DMS53 (cell line): ENCODE measurements around the gene DCLK1.
A peak's percentile ranks its signal among the peaks of the same experiment; 100 is the strongest.

Experiments
- DNase-seq: peaks from one replicate; lab custom pipeline; 2025; lab: John Stamatoyannopoulos, UW

Gene DCLK1

DNA sequence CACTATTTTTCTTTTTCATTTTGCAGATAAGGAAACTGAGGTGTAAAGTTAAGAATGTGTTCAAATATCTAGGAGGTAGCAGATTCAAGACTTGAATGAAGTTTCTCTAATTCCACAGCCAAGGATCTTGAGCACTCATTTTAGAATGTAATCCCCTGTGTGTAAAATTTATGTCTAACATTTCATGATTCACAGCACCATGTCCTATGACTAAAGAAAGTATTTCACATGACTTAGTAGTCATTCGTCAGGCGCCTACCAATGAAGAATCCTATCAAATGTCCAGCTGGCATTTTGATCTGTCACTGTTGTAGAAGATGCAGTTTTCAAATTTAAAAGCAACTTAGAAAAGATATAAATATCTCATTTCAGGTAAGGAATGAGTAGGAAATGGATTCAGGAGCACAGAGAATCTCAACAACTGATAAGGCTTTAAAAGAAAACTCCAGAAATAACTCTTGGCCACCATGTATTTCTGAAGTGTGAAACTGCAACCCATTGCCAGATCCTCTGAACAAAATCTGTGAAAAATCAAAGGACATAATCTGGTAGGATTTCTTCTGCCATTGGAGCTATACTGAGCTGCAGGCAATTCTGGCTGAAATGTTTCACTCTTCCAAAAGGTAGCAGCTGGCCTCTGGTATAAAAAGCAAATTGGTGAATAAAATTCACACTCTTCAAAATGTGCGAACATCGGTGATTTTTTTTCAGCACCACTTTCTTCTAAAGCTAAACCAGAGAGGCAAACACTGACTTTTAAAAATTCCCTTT lies 92.2 kb downstream of the DCLK1 start:
- DNase-seq = no peak

GRCh38 chr13:36033035-36033434 lies 98.1 kb downstream of the DCLK1 start:
- no peak for DNase-seq

DNA sequence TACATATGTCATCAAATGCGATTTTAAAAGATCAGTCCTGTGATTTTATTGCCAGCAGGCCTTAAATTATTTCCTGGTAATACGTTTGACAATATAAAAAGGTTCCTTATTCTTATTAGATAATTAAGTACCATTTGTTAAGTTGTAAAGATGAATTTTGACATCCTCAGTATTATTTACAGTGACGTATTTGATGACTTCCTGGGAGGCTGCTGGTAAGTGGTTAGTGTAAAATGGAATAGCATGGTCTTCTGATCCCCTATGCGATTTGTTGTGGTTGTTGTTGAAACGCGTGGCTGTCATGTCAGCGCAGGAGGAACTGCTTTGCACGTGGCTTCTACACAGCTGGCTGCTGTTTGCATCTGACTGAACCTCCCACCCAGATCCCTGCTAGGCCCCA lies 99.7 kb downstream of the DCLK1 start:
- no peak for DNase-seq

- no peak for DNase-seq
These were observed 100.4 kb downstream of the DCLK1 start for GRCh38 chr13:36030670-36031331.

DNA sequence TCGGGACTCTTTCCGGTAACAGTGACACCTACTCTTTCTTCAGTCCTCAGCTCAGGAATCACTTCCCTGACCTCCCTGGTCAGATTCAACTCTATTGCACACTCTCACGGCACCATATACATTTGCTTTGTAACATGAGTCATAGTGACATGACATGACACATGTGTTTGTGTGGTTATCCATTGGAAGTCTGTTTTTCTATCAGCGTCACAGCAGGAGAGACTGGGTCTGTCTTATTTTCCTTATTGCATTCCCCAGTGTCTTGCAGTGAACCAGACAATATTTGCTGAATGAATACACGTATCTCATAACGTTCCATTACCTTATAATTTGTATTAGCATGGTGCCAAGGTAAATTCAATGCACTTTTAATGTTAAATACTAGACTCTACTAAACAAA lies 102.0 kb downstream of the DCLK1 start:
- DNase-seq = peak; percentile 36

DNA sequence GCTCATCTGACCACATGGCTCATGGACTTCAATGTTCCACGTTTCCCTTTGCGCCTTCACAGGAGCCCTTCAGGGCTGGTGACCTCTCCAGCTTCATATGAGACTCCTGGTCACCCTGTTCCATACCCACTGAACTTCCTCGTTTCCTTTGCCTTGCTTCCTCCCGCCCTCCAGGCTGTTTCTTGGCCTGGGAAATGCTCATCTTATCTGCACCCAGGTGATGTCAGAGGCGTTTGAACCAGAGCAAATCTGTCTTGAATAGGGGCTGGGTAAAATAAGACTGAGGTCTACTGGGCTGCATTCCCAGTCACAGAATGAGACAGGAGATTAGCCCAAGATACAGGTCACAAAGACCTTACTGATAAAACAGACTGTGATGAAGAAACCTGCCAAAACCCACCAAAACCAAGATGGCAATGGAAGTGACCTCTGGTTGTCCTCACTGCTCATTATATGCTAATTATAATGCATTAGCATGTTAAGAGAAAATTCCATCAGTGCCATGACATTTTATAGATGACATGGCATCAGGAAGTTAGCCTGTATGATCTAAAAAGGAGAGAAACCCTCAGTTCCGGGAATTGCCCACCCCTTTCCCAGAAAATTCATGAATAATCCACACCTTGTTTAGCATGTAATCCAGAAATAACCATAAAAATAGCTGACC lies 102.7 kb downstream of the DCLK1 start:
- DNase-seq = no peak

DNA sequence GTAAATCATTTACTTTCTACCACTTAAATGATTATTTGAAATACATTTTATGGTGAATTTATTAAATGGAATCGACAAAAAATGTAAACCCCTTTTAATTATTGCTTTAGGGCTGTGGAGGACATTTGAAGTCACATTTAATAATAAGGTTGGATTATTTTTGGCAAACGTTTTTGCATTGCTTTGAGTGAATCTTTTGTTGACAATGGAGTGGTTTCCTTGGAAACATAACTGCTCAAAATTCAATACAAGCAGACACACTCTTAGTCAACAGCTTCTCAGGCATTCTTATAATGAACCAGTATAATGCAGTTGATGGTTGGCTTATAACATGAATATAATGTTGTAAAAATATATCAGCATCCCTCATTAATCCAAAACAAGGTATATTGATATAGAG lies 104.7 kb downstream of the DCLK1 start:
- DNase-seq = peak; percentile 75

GRCh38 chr13:36014763-36015162 lies 116.4 kb downstream of the DCLK1 start:
- no peak for DNase-seq

- no peak for DNase-seq
These were observed 124.1 kb downstream of the DCLK1 start for GRCh38 chr13:36006894-36007675.

DNA sequence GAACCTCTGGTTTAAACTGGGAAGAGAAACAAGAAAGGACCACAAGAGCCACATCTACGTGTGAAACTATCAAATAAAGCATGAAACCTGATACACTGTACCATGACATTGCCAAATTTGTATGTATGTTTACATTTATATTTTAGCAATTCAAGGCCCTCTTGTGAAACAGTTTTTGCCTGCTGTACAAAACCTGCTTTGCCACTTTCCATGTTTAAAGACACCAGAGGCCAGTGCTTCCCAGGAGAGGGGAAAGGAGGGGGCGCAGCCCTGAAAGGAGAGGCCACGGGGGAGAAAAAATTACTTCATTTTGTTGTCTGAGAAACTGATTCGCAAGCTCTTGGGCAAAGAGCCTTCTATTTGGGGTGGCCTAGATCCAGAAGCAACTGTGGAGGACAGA lies 124.8 kb downstream of the DCLK1 start:
- peak; percentile 56 for DNase-seq

DNA sequence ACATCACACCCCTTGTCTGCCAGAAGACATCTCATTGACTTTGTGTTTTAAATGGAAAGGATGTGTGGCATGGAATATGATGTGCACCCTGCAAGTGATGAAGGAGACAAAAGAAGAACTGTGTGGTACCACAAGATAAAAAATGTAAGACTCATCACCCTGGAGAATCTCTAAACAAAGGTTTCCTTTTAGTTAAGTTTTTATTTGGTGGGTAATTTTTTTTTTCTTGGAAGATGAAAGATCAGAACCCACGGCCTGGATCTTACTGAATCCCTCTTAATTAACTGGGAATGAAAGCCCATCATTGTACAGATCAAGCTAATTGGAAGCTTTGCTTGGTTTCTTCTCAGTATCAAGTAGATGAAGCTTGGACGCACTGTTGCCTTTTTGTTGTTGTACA lies 129.6 kb downstream of the DCLK1 start:
- DNase-seq = no peak

DNA sequence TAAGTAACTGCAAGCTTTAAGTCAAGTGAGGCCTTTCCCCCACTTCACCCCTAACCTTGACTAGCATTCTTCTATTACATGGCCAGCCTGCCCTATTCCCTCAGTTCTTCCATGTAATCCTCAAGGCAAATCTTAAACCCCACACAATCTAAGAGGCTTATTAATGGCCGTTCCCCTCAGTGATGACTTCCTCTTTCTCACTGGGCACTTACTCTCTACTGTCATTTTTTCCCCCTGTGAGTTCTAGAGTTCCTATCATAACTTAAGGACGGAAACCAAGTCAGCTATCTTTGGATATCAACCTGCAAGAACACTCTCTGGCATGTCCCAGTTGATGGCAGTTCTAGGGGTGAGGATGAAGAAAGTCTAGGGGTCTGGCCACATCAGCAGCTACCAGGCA lies 131.2 kb downstream of the DCLK1 start:
- DNase-seq = no peak

GRCh38 chr13:35996360-35996759 lies 134.8 kb downstream of the DCLK1 start:
- DNase-seq = no peak

DNA sequence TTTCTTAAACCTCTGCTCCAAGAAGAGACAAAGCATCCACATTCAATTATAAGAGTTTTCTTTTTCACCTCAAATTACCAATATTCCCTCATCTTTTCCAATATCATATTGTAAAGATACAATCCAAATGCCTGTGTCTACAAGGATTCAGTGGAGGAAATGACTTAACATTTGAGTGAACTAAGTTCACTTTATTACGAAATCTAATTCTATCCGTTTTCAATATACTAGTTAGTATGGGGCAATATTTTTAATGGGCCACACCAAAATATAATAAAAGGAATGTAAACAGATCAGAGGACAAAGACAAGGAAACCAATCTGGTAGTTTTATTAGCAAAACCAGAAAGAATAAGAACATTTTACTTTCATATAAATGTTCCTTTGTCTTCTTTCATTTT lies 136.0 kb downstream of the DCLK1 start:
- no peak for DNase-seq

GRCh38 chr13:35994131-35994966 lies 136.8 kb downstream of the DCLK1 start:
- no peak for DNase-seq

DNA sequence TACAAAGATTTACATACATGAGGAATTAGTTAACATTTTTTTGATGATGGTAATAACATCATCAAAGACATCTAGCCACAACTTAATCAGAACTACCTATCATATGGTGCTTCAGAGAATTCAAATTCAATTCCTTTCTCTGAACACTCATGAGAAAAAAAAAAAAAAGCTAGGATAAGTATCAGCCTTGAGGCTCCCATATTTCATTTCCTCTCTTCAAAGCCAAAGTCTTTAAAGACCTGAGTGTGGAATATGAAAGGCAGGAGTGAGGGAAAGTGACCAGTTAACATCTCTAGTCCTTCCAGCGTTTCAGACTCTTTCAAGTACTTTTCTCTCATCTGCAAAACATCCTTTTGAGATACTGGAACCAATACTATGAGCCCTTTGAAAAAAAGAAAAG lies 137.5 kb downstream of the DCLK1 start:
- DNase-seq = no peak

DNA sequence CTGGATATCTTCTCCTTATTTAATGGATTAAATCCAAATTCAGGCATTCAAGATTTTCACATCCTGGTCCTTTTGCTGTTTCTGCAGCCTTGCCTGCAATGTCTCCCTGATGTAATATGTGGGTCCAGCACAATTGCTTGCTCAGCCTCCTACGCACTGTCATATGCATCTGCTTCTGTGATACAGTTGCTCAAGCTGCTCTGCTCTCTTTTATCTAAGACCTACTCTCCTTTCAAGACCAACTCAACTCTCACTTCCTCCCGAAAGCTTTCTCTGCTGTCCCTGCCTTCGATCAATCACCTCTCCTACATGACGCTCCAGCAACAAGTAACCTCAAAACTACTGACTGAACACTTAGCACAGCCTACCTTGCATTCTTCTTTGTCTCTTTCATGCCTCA lies 138.2 kb downstream of the DCLK1 start:
- DNase-seq = no peak

DNA sequence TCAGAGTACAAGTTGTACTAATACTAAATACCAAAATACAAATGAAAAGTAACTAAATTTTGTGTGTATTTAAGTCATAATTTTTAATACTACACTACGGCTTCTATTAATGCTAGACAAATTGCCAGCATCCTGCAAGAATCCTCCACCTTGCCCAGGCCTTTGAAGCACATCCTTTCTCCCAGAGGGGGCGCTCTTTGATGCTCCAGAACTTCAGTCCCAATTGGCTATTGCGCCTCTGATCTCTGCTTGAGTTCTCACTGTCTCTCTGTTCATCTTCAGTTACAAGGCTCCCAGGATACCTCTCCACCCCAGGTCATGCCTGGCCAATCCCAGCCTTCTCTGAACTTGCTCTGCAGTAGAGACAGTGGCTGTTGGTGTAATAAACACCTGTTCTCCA lies 141.0 kb downstream of the DCLK1 start:
- DNase-seq = peak; percentile 35

GRCh38 chr13:35988648-35989081 lies 142.5 kb downstream of the DCLK1 start:
- DNase-seq = no peak

DNA sequence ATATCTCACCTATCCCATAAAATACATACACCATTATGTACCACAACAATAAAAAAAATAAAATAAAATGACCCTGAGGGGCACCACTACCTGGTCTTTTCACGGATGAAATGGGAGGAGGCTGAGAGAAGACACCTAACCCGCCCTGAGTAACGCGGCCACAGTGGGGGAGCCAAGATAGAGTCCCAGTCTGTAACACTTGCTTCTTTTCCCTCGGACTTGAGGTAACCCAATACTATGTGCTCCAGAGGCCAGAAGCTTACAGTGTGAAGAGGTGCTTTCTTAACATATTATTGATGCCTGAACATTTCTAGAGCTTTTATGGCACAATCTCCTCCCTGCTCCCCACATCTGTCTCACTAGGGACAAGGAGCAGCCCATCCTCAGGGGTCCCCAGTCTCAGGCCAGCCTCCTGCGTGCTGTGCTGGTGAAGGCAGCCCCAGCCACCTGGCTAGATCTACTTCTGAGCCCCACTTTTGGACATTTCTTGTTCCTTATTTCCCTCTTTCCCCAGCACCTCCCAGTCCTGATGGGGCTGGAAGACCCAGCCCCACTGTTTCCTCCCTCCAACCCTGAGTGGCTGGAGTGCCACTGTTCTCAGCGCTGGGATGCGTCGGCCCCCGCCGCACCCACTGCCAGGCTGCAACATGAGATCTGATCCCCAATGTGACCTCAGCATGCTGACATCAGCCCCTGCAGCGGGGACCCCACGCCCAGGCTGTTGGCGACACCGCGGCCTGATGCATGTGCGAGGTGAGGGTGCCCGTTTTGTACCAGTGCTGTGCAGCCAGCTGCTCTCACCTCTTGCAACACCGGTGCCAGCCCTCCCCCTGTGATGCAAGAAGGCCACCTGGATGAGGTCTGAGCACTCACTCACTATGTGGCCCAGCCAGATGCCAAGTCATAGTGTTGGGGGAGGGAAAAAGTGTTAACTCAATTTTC lies 143.3 kb downstream of the DCLK1 start:
- DNase-seq = no peak
